ENCODE results near the gene SYNPO2.

DNA sequence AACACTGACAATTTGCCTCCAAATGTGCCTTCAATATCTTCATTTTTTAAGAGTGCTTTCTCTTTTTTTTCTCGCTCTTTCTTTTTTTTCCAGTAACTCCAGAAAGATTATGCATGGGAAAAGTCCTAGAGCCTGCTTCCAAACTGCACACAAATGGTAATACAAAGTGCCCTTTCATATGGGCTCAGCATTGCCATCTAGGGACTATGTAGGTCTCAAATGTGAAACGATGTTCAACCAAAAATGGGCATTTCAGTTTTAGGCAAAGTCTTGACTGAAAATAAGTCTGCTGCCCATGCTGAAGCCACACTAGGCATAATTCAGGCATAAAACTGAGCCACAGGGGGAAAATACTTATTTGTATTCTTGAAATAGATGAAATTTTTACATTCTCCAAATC, 65.6 kb downstream of the SYNPO2 start:
- TF ChIP-seq, protein P1, sequence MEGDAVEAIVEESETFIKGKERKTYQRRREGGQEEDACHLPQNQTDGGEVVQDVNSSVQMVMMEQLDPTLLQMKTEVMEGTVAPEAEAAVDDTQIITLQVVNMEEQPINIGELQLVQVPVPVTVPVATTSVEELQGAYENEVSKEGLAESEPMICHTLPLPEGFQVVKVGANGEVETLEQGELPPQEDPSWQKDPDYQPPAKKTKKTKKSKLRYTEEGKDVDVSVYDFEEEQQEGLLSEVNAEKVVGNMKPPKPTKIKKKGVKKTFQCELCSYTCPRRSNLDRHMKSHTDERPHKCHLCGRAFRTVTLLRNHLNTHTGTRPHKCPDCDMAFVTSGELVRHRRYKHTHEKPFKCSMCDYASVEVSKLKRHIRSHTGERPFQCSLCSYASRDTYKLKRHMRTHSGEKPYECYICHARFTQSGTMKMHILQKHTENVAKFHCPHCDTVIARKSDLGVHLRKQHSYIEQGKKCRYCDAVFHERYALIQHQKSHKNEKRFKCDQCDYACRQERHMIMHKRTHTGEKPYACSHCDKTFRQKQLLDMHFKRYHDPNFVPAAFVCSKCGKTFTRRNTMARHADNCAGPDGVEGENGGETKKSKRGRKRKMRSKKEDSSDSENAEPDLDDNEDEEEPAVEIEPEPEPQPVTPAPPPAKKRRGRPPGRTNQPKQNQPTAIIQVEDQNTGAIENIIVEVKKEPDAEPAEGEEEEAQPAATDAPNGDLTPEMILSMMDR (IDR thresholded peaks at IDR 0.05; ENCODE audit: control extremely low read depth in 1 of 3, insufficient read depth in 1 of 3, low read depth in 1 of 3, low read length in 3 of 3), result no peak
- TF ChIP-seq MAFK (IDR thresholded peaks at IDR 0.05; ENCODE audit: low read depth, low read length), result no peak
- TF ChIP-seq, protein P2, sequence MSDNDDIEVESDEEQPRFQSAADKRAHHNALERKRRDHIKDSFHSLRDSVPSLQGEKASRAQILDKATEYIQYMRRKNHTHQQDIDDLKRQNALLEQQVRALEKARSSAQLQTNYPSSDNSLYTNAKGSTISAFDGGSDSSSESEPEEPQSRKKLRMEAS (IDR thresholded peaks at IDR 0.05), result no peak
- no peak for TF ChIP-seq POLR2AphosphoS5 (IDR thresholded peaks at IDR 0.05; ENCODE audit: low read depth, low read length)
- TF ChIP-seq EP300 (IDR thresholded peaks at IDR 0.05; ENCODE audit: borderline replicate concordance in 1 of 2, low read depth in 2 of 2, low read length in 2 of 2), result no peak
- TF ChIP-seq EZH2 (IDR thresholded peaks at IDR 0.05; ENCODE audit: low read depth, low read length, severe bottlenecking), result no peak
- TF ChIP-seq HDAC2 (IDR thresholded peaks at IDR 0.05; ENCODE audit: borderline replicate concordance in 1 of 2, low read depth in 2 of 2, low read length in 2 of 2), result no peak
- TF ChIP-seq HDAC6 (IDR thresholded peaks at IDR 0.05; ENCODE audit: low read depth, low read length), result no peak

All from H1 (cell line).